Kidney tubule cell (primary cell): ENCODE measurements around the gene TMEM221.

Source experiments
- DNase-seq: peaks from one replicate; pipeline ENCODE4 v3.0.0-alpha.2; 2018; ENCODE audit warnings: low spot score

The TMEM221 gene

GRCh38 chr19:17471410-17472125 is 23.1 kb upstream of the TMEM221 start:
- DNase-seq = no peak

DNA sequence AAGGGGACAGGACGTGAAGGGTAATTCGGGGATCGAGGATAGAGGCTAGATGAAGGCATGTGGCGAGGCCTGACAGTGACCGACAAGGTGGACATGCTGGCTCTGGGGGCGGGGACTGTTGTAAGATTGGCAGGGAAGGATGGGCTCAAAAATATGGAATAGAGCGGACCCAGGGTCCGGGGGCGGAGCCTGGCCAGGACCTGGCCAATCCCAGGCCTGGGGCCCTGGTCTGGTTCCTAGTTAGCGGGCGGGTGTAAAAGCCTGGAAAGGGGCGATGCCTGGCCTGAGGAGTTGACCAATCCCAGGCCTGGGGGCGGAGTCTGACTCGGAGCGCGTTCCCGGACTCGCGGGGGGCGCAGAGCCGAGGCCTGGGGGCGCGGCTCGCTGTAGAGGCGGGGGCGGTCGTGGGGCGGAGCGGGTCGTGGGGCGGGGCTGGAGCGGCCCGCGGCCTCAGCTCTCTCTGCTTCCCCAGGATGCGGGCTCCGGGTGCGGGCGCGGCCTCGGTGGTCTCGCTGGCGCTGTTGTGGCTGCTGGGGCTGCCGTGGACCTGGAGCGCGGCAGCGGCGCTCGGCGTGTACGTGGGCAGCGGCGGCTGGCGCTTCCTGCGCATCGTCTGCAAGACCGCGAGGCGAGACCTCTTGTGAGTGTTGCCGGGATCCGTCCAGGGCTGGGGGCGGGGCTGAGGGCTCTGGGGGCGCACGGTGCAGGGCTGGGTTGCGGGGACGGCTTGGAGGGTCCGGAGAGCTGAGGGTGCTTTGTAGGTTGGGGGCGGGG is 21.8 kb upstream of the TMEM221 start, which contains the start of gene SLC27A1:
Gene SLC27A1, plus strand, starts transcription at position 457 of the 774 bp plus-strand sequence. Its CDS starts 17 bp downstream, at position 474.
- peak; percentile 98 for DNase-seq

- peak; percentile 91 for DNase-seq
These were observed 21.1 kb upstream of the TMEM221 start for GRCh38 chr19:17469481-17470067.

GRCh38 chr19:17469092-17469480 is 20.6 kb upstream of the TMEM221 start:
- peak; percentile 12 for DNase-seq

- no peak for DNase-seq
These were observed 20.0 kb upstream of the TMEM221 start for GRCh38 chr19:17468302-17469091.

GRCh38 chr19:17467471-17468301 is 19.2 kb upstream of the TMEM221 start:
- no peak for DNase-seq

GRCh38 chr19:17466487-17466850 is 18.0 kb upstream of the TMEM221 start:
- no peak for DNase-seq

DNA sequence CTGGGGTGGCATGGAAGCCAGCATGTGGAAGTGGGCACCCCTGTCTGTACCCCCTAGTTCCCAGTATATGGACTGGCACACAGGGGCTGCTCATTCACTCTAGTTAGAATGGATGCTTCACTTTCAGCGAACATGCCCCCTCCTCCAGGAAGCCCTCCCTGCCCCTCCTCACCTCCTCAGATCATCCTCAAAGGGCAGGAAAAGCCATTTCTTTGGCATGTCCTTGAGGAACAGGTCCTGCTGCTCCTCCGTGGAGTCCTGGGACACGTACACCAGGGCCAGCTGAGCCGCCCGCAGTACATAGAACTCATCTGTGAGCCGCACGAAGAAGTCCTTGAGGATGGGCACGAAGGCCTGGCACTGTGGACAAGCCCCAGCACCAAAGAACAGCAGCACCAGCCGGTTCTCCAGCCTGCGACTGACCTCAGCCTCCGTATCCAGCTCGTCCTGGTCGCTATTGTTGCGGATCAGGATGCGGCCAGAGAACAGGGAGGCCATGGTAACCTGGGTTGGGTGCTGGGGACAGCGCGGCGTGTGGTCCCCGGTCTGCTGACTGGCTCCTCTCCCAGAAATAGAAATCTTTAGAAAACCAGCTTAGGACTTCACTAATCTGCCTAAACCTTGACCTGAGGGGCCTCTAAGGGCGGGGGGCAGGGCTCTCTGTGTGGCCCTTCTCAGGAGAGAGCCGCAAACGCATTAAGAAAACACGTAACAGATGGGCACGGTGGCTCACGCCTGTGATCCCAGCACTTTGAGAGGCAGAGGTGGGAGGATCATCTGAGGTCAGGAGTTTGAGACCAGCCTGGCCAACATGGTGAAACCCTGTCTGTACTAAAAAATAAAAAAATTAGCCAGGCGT is 12.1 kb upstream of the TMEM221 start, which contains the start of gene NXNL1:
Gene NXNL1, minus strand, starts transcription at position 555 of the 859 bp plus-strand sequence. Its CDS starts 57 bp downstream, at position 498.
- no peak for DNase-seq

DNA sequence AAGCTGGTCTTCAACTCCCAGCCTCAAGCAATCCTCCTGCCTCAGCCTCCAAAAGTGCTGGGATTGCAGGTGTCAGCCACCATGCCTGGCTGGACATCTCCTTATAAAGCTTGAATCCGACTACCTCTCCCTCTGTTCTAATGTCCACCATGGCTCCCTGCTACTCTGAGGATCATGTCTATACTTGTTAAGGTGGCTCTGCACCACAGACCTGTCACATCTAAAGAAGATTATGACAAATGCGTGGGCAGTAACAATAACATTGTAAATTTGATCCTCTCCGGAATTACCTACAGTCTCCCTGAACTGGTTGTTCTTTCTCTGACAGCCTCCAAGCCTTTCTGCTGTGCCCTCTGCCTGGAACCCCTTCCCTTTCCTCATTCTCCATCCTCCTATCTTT is 10.5 kb upstream of the TMEM221 start:
- DNase-seq = no peak

DNA sequence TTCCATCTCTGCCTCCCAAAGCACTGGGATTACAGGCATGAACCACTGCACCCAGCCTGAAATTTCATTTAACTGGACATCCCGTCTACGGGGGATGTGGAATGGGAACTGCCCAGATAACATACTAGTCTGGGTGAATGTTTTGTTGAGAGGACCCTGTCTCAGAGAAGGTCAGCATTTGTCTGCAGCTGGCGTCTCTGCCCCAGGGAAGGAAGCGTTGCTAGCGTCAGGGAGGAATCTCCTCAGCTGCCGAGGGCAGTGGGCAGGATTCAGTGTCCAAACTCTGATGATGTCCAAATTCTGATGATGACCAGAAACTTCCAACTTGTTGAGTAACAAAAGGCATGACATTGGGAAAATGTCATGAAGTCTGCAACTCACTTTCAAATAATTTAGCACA is 9.1 kb upstream of the TMEM221 start:
- DNase-seq = no peak

DNA sequence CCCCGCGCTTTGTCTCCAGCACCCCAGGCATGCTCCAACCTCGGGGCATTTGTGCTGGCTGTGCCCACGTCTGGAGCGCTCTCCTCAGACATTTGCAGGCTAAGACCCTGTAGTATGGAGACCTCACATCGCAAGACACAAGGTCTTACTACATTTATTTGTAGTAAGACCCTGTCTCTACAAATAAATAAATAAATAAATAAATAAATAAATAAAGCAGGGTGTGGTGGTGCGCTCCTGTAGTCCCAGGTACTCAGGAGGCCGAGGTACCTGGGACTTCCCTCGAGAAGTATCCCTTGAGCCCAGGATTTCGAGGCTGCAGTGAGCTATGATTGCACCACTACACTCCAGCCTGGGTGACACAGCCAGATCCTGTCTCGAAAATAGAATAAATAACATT is 7.7 kb upstream of the TMEM221 start:
- DNase-seq = no peak

DNA sequence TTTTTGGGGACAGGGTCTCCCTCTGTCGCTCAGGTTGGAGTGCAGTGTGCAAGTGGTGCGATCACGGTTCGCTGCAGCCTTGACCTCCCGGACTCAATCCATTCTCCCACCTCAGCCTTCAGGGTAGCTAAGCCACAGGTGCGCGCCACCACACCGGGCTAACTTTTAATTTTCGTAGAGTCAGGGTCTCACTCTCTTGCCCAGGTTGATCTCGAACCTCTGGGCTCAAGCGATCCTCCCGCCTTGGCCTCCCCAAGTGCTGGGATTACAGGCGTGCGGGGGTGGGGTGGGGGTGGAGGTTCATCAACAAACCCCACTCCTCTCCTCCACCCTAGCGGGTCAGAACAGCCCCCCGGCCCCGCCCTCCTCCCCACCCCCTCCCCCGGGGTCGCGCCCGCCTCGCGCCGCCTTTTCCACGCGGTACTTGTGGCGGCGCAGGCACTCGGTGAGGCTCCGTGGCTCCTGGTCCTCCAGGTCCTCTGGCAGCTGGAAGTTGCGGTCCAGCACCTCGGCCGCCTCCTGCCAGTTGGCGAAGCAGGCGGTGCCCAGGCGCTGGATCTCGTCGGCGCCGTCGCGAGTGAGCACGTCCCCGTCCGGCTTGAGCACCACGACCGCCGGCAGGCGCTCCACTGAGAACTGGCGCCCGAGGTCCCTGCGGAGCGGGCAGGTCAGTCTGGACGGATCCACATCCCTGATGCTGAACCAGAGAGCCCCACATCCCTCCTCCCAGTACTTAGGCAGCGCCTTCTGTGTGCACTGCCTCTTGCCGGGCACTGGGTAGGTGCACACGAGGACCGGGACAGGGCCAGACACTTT is 7.0 kb upstream of the TMEM221 start:
- DNase-seq = peak; percentile 18

GRCh38 chr19:17454576-17455071 is 6.2 kb upstream of the TMEM221 start:
- DNase-seq = no peak

- DNase-seq = no peak
These were observed 3.4 kb upstream of the TMEM221 start for GRCh38 chr19:17451820-17452219.

- peak; percentile 86 for DNase-seq
These were observed 2.0 kb upstream of the TMEM221 start for GRCh38 chr19:17450264-17451075.

DNA sequence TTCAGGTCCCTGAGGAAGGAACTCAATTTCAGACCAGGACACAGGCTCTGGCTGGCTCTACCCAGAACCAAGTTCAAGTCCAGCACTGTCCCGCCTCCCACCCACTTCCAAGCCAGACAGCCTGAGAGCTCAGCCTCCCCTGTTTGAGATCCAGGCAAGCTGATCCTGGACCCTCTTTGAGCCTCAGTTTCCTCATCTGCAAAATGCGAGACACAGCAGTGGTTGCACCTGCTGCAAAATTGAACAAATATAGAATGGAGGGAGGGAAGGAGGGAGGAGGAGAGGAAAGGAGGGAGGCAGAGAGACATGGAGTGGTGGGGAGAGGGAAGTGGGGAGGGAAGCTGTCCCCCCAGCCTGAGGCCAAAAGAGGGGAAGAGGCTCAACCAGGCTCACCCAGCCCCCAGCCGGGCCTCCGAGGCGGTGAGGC is 751 bp downstream of the TMEM221 start:
- no peak for DNase-seq

- no peak for DNase-seq
These were observed 2.8 kb downstream of the TMEM221 start for GRCh38 chr19:17445526-17446165.
